HT1080 (cell line): ENCODE measurements around the gene KMT2C. TPM values are rescaled to one million over a fixed set of nuclear protein-coding genes. Genes with fewer than 3 reads are reported as not detected.
A peak's percentile ranks its signal among the peaks of the same experiment; 100 is the strongest.
"Not testable (repeated sequence)": the region's sequence is repeated elsewhere in the genome, so short reads cannot be mapped to it uniquely, and the experiment has no call there.

Source experiments
- DNase-seq: peaks from one replicate; pipeline ENCODE4 v3.0.0-alpha.2; 2015; ENCODE audit warnings: low read depth
- total RNA-seq: library from RNA; depleted of rRNA; stranded (reverse); fragments of >200 nt; shearing (Covaris generic); gene quantifications from 2 replicates; pipeline ENCODE4 v1.2.3, GENCODE V29; 2014

Gene KMT2C
- total RNA-seq, 1 experiment from 2014 or later = 11.3 TPM

GRCh38 chr7:152442330-152442835, 6.6 kb upstream of the KMT2C start:
- DNase-seq = no peak

- not testable (repeated sequence) for DNase-seq
These were observed 6.0 kb upstream of the KMT2C start for GRCh38 chr7:152441810-152442209.

- not testable (repeated sequence) for DNase-seq
These were observed 5.4 kb upstream of the KMT2C start for GRCh38 chr7:152441168-152441567.

GRCh38 chr7:152438017-152438416, 2.2 kb upstream of the KMT2C start:
- DNase-seq = not testable (repeated sequence)

GRCh38 chr7:152436931-152437575, 1.2 kb upstream of the KMT2C start:
- DNase-seq = not testable (repeated sequence)

GRCh38 chr7:152436111-152436930, 518 bp upstream of the KMT2C start:
- DNase-seq = peak; percentile 83

GRCh38 chr7:152434511-152435383, 1.1 kb downstream of the KMT2C start:
- peak; percentile 34 for DNase-seq

- peak; percentile 35 for DNase-seq
These were observed 1.9 kb downstream of the KMT2C start for GRCh38 chr7:152433721-152434490.

- DNase-seq = not testable (repeated sequence)
These were observed 3.1 kb downstream of the KMT2C start for GRCh38 chr7:152432735-152433134.

- DNase-seq = no peak
These were observed 4.9 kb downstream of the KMT2C start for GRCh38 chr7:152430854-152431253.

GRCh38 chr7:152430118-152430517, 5.7 kb downstream of the KMT2C start:
- DNase-seq = not testable (repeated sequence)

GRCh38 chr7:152424348-152425108, 11.3 kb downstream of the KMT2C start:
- no peak for DNase-seq

GRCh38 chr7:152423991-152424347, 11.8 kb downstream of the KMT2C start:
- no peak for DNase-seq

GRCh38 chr7:152423171-152423570, 12.6 kb downstream of the KMT2C start:
- not testable (repeated sequence) for DNase-seq

GRCh38 chr7:152420950-152421349, 14.9 kb downstream of the KMT2C start:
- DNase-seq = not testable (repeated sequence)

GRCh38 chr7:152419473-152420429, 16.1 kb downstream of the KMT2C start:
- no peak for DNase-seq

- DNase-seq = no peak
These were observed 21.0 kb downstream of the KMT2C start for GRCh38 chr7:152414779-152415178.

- no peak for DNase-seq
These were observed 24.4 kb downstream of the KMT2C start for GRCh38 chr7:152411389-152411788.

GRCh38 chr7:152406491-152406890, 29.3 kb downstream of the KMT2C start:
- DNase-seq = no peak
